Heart right ventricle (tissue), 16 donors: Measurements from ENCODE around the gene AGTRAP. TPM values are rescaled to one million over a fixed set of nuclear protein-coding genes. Genes with fewer than 3 reads are reported as not detected.
A peak's percentile ranks its signal among the peaks of the same experiment; 100 is the strongest.

ENCODE experiments used
- ATAC-seq, 8 donors: fragments of 200-7000 bp; cut with Tn5 transposase; one replicate each; pipeline ENCODE4 v1.9.1; 2020; ENCODE audit warnings: mild to moderate bottlenecking in 8 of 8, moderate library complexity in 8 of 8, moderate number of reproducible peaks in 1 of 8
- DNase-seq, 2 donors: peaks; one replicate each; pipeline ENCODE4 v3.0.0-alpha.2; 2020
- H3K27ac ChIP-seq, 10 donors: fragments of 200-600 bp; sonication (generic) in 2 of 10; one replicate each; pipeline versions ENCODE4 v1.5.0 to v1.8.0; 2020 to 2022; ENCODE audit warnings: mild to moderate bottlenecking in 3 of 10
- H3K27me3 ChIP-seq, 7 donors: fragments of 200-600 bp; one replicate each; pipeline ENCODE4 v1.8.0; 2021 to 2022; ENCODE audit warnings: mild to moderate bottlenecking in 2 of 7
- H3K36me3 ChIP-seq, 9 donors: fragments of 200-600 bp; sonication (generic) in 1 of 9; one replicate each; pipeline versions ENCODE4 v1.5.0 to v1.8.0; 2020 to 2022; ENCODE audit warnings: mild to moderate bottlenecking in 2 of 9
- H3K4me1 ChIP-seq, 9 donors: fragments of 200-600 bp; sonication (generic) in 1 of 9; one replicate each; pipeline versions ENCODE4 v1.5.0 to v1.8.0; 2020 to 2022; ENCODE audit warnings: mild to moderate bottlenecking in 4 of 9
- H3K4me3 ChIP-seq, 10 donors: fragments of 200-600 bp; sonication (generic) in 2 of 10; one replicate each; pipeline versions ENCODE4 v1.5.0 to v1.8.0; 2020 to 2022; ENCODE audit warnings: mild to moderate bottlenecking in 7 of 10, moderate library complexity in 2 of 10
- H3K9me3 ChIP-seq, 11 donors: fragments of 200-600 bp in 10 of 11; sonication (generic) in 2 of 11; one replicate each; pipeline versions ENCODE4 v1.5.0 to v1.8.0; 2013 to 2022; ENCODE audit warnings: mild to moderate bottlenecking in 2 of 11, control low read depth in 1 of 11, moderate library complexity in 1 of 11
- WGBS, 2 donors: extraction: QIAGEN DNeasy Blood & Tissue Kit; methylation state at CpG; one replicate each; pipeline ENCODE4 v1.1.7; 2013; ENCODE audit warnings: inconsistent platforms in 1 of 2; 5-methylcytosine and 5-hydroxymethylcytosine counted together
- intact Hi-C, 10 donors: fragments of 100-400 bp; cut with DNase I; formaldehyde crosslinking; loops; one replicate each; pipeline versions ENCODE4 v1.11.1 to v1.14.2; 2022
- polyA plus RNA-seq, 2 donors: library from polyadenylated mRNA; stranded (reverse); fragments of 200-250 nt; gene quantifications; one replicate each; pipeline ENCODE4 v1.2.3, GENCODE V29; 2013
- total RNA-seq, 10 donors: library from RNA; stranded (reverse); fragmentation: NEBNext Ultra II Directional in 3 of 10; extraction: Animal tissue kit (Norgen Biotek cat#: 25700) in 3 of 10; gene quantifications; one replicate each; pipeline versions ENCODE4 v1.2.1 to v1.2.4, GENCODE V29; 2021 to 2023
- TF ChIP-seq, protein P1 (sequence below), 9 donors: fragments of 200-600 bp; sonication (generic) in 2 of 9; IDR thresholded peaks; one replicate each; pipeline versions ENCODE4 v1.5.0 to v1.8.0; 2021 to 2022; ENCODE audit warnings: antibody characterized with exemption in 9 of 9, mild to moderate bottlenecking in 5 of 9, moderate library complexity in 1 of 9
- donor health status: Arrhythmogenic right ventricular cardiomyopathy.
- donor health status: ischemic (EF 13 %, LVEDD 7.1; RV severe dilation, severe dysfunction).
- donor health status: healthy with polysubstance abuse.
- donor health status: DM: no; HTN: yes; CAD: no.
- donor health status: DM: no; HTN: no; CAD: no.
- donor health status: ischemic (EF 25% LVEDD 6.9; RV normal size, moderate dysfunction).
- donor health status: ischemic (EF 25% LVEDD 5.7; RV mildly dilated, moderate dysfunction).
- donor health status: healthy.
- donor health status: DM: yes; HTN: yes; CAD: no.
- donor health status: Ischemic cardiomyopathy.
- donor health status: ischemic (EF 35%, LVEDD 5.7; RV mildly dilated, moderate dysfunction).
- donor health status: nonischemic (EF 11% LVEDD 7.7; RV severe dilation, severe dysfunction).
- donor health status: DM: yes; HTN: yes; CAD: no.
- donor health status: PGD.
- donor health status: ischemic (EF 29% LVEDD 5.4; RV normal size, mild dysfunction).
- donor health status: nonischemic (EF 23%, LVEDD 6.1; RV moderate dilation, normal function).

Gene AGTRAP
- total and polyA plus RNA-seq, 12 donors = 12.9 to 96.7 (median 19.2) TPM

DNA sequence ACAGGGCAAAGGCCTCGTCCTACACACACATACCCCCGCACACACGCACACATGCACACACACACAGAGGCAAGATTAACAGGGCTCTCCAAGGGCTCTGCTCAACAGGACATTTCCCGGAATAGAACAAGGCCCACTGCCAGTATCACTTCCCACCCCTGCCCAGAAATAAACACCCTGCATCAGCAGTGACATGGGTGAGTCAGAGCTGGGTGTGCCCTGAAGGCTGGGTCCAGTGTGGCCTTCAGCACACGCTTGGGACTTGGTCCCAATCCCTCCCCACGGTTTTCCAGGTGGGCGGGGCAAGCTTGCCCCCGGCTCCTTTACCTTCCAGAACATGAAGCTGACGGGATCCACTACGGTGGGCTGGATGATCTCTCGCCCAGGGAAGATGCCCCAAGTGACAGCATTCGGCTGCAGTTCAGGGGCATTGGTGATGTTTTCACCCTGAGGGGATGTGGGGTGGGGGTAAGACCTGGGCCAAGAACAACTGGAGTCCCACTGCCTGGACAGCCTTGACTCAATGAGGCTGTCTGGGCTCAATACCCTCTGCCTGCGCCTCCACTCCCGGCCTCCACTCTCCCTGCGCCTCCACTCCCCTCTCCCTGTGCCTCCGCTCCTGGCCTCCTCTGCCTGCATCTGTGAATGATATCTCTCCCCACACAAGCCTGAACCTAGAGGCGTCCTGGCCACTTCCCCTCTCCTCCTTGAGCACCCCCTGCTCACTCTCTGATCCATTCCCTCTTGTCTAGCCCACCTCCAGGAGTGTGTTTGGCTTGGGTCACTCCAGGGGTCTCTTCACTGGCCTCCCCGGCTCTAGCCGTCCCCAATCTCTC is 55.2 kb downstream of the AGTRAP start:
- ATAC-seq (peak; percentile 80 to 92 (median 88)), DNase-seq (peak; percentile 87 to 97)
- 36 to 40% methylated on average over 19 of the region's 19 CpGs for WGBS, 2 donors
- H3K27ac ChIP-seq = peak overlapping the region; percentile 92 to 99 (median 97)
- peaks cover 58 to 99% (median 85%) of the 10 kb centered on the region in 9 donors for H3K4me1 ChIP-seq
- peak overlapping the region in 2 of 10 donors; percentile 15 to 20 for H3K4me3 ChIP-seq
- no peaks in the 10 kb centered on the region for H3K9me3 ChIP-seq
- no peaks in the 10 kb centered on the region for H3K27me3 ChIP-seq
- intact Hi-C loops = loop anchor here in 2 of 10 donors (2.0 to 5.0 kb wide), 2 partner anchors 14 to 91 kb away; partner anchors contain the start of gene MTHFR (in 1 of the 2)
- TF ChIP-seq, protein P1, sequence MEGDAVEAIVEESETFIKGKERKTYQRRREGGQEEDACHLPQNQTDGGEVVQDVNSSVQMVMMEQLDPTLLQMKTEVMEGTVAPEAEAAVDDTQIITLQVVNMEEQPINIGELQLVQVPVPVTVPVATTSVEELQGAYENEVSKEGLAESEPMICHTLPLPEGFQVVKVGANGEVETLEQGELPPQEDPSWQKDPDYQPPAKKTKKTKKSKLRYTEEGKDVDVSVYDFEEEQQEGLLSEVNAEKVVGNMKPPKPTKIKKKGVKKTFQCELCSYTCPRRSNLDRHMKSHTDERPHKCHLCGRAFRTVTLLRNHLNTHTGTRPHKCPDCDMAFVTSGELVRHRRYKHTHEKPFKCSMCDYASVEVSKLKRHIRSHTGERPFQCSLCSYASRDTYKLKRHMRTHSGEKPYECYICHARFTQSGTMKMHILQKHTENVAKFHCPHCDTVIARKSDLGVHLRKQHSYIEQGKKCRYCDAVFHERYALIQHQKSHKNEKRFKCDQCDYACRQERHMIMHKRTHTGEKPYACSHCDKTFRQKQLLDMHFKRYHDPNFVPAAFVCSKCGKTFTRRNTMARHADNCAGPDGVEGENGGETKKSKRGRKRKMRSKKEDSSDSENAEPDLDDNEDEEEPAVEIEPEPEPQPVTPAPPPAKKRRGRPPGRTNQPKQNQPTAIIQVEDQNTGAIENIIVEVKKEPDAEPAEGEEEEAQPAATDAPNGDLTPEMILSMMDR (IDR thresholded peaks at IDR 0.05) = no peak
- peaks cover 0 to 76% (median 33%) of the 10 kb centered on the region in 9 donors for H3K36me3 ChIP-seq

DNA sequence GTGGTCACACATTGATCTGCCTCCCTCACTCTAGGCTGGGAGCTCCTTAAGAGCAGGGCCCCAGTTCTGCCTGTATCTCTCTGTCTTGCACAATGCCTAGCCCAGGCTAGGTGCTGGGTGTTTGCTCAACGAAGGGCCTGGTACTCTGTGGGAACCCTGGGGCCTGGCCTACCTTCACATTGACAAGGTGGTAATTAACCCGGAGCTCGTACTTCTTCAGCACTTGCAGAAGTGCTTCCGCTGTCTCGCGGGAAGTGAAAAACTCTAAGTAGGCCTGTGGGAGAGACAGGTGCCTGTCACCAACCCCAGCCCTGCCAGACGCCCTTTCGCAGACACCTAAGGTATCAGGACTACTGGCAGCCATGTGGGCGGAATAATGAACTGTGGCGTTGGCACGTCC is 56.2 kb downstream of the AGTRAP start:
- TF ChIP-seq, protein P1 (IDR thresholded peaks at IDR 0.05) = no peak
- Histone ChIP-seq H3K4me1 (peaks cover 60 to 99% (median 85%) of the 10 kb centered on the region in 9 donors), H3K27me3 (no peaks in the 10 kb centered on the region), H3K36me3 (peaks cover 0 to 86% (median 34%) of the 10 kb centered on the region in 9 donors), H3K9me3 (no peaks in the 10 kb centered on the region), H3K27ac (peak overlapping the region; percentile 92 to 99 (median 97)), H3K4me3 (no peak overlapping the region)
- DNase-seq = peak; percentile 64 to 66
- 49 to 66% methylated on average over 11 of the region's 11 CpGs for WGBS, 2 donors
- intact Hi-C loops = loop anchor here in 1 of 10 donors (5.0 kb wide), 1 partner anchor 90 kb away; no protein-coding TSS in a partner anchor
- ATAC-seq = peak in 6 of 8 donors; percentile 8 to 25 (median 17)

DNA sequence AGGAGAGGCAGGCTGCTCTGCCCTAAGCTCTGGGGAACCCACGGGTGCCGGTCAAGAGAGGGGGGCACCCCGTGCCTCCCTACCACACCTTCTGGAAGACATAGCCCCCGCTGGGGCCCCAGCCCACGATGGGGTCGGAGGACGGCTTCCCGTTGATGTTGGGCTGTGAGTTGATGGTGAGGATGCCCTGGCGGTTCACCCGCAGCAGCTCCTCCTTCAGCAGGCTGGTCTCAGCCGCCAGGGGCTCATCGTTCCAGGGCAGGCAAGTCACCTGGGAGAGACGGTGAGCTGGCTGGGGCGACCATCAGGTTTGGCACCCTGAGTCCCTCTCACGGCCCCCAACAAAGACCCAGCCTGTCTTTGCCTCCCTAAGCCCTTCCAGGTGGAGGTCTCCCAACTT is 57.9 kb downstream of the AGTRAP start:
- Histone ChIP-seq H3K4me3 (no peak overlapping the region), H3K36me3 (peaks cover 0 to 94% (median 34%) of the 10 kb centered on the region in 9 donors), H3K9me3 (no peaks in the 10 kb centered on the region), H3K4me1 (peaks cover 51 to 99% (median 81%) of the 10 kb centered on the region in 9 donors), H3K27ac (peak overlapping the region; percentile 92 to 99 (median 97)), H3K27me3 (no peaks in the 10 kb centered on the region)
- TF ChIP-seq, protein P1 (IDR thresholded peaks at IDR 0.05) = no peak
- WGBS, 2 donors = 92 to 94% methylated on average over 15 of the region's 15 CpGs
- intact Hi-C loops = loop anchor here in 1 of 10 donors (5.0 kb wide), 1 partner anchor 88 kb away; no protein-coding TSS in a partner anchor
- no peak for DNase-seq
- no peak for ATAC-seq

DNA sequence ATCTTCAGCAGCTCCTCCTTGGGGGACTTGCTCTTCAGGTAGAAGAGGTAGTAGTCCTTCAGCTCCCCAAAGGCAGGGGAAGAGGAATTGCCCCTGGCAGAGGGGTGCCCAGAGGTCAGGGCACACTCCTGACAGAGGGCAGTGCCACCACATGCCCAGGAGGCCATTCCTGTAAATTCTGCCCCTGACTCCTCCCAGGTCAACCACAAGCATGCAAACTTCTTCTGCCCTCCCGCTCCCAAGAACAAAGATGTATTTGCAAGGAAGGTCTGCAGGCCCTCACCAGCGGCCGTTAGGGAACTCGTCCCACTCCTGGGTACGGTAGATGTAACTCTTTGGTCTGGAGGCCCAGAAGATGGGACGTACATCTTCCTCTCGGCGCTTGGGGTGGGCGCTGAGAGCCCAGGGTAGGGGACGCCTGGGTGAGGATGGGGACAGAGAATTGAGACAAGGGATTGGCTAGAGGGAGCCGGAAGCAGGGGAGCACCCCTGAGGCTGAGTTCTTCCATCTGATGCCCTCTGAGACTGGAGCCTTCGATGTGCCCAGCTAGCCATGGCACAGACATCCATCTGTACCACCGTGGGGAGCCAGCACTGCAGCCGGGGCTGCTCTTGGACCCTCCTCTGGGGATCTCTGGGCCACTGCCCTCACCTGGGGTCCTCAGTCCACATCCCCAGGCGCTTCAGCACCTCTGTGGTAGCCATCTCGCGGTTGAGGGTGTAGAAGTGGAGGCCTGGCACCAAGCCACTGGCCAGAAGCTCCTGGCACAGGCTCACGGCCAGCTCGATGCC is 58.7 kb downstream of the AGTRAP start:
- no peak for DNase-seq
- H3K9me3 ChIP-seq = no peaks in the 10 kb centered on the region
- no peaks in the 10 kb centered on the region for H3K27me3 ChIP-seq
- no peak for ATAC-seq
- TF ChIP-seq, protein P1 (IDR thresholded peaks at IDR 0.05) = no peak
- intact Hi-C loops = loop anchor here in 1 of 10 donors (5.0 kb wide), 1 partner anchor 88 kb away; no protein-coding TSS in a partner anchor
- peak overlapping the region; percentile 70 to 99 (median 96) for H3K27ac ChIP-seq
- peaks cover 47 to 97% (median 77%) of the 10 kb centered on the region in 9 donors for H3K4me1 ChIP-seq
- H3K36me3 ChIP-seq = peaks cover 0 to 96% (median 39%) of the 10 kb centered on the region in 9 donors
- WGBS, 2 donors = 79 to 87% methylated on average over 19 of the region's 19 CpGs
- no peak overlapping the region for H3K4me3 ChIP-seq
